ENCODE results near the gene TRIP13.

TRIP13 gene

DNA sequence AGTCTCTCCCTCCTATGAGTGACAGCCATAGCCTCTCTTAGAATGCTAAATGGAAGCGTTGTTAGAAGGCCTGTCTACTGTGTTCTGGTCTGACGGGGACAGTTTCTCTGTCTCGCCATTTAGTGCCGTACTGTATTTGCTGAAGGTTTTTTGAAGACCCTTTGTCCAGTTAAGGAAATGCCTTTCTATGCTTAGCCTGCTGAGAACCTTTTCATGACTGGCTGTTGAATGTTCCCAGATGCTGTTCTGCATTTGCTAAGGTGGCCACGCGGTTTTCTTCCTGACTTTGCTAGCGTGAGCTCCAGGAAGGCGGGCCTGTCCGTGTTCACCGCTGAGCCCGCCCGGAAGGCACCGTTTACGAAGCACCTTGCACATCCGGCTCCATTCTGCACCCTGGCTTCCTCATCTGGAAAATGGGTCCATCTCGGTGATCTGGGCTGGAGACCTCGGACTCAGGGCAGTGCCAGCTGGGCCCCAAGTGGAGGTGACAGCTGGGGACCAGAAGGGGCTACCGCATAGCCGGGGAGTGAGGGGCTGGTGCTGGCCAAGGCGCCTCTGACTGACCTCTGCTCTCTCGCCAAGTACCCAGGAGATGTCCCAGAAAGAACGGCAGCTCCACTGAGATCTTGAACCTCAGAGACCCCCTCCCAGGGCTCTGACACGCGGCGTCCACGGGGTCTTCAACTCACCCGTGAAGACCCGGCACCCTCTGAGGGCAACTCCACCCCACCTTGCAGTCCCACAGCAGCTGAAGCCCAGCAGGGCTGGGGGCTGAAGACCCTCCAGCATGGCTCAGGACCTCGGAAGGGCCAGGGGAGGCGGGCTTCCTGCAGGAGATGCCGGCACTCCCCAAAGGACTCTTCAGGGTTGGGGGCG, 63.4 kb downstream of the TRIP13 start:
- no peak for DNase-seq (ENCODE audit: low spot score)

DNA sequence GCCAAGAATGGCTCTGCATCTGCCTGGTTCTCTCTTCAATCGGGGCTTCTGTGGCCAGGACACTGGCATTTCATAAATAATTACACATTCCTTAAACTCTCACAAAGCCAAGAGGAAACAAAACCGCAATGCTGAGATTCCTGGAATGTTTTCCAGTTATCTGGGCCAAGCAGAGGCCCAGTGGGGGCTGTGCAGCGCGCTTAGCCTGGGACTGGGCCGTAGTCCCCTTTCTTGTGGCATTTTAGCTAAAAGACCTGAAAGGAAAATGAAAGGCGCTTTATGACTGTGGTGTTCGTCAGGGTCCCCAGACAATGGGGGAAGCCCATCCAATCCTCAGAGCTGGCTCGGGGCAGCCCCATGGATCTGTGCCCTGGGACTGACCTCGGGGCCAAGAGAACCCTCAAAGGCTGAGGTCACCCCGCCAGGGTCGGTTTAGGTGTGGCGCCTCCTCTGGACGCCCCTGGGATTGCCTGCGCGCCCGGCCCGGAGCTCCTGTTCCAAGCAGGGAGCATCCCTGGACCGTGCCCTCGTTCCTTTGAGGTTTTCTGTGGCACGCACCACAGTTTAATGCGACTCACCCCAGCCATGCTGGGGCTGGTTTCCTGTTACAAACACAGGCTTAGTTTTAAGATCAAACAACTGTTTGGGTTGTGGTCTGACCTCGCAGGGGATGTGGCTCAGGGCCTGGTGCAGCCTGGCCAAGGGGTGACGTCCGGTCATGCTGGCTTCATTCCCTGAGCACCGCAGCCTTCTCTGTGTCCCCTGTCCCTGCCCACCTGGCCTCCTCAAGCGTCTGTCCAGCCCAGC, 64.5 kb downstream of the TRIP13 start:
- peak; percentile 41 for DNase-seq (ENCODE audit: low spot score)

DNA sequence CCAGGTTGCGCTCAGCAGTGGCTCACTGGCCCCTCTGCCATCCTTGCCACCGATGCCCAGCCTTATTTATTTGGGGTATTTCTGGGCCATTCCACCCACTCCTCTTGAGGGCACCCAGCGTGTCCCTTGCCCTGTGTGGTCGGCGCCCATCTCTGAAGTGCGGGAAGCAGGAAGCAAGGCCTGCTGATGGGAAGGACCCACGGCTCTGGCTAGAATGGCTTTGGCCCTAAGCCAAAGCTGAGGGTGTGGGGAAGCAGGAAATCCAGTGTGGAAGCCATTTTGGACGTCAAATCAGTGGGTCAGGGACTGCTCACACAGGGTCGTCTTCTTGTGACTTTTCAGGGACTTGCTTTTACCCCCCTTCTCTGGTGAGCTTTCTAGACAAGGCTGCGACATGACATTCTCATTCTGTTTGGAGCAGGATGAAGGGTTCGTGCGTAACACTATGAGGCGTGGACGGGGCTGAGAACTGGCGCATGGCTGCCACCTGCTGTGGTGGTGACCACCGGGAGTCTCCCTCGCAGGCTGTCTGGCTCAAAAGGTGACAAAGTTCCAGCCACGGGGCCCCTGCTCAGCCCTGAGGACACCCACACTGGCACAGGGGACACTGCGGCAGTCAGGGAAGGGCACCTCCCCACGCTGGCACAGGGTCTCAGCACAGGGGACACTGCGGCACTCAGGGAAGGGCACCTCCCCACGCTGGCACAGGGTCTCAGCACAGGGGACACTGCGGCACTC, 65.2 kb downstream of the TRIP13 start:
- no peak for DNase-seq (ENCODE audit: low spot score)

DNA sequence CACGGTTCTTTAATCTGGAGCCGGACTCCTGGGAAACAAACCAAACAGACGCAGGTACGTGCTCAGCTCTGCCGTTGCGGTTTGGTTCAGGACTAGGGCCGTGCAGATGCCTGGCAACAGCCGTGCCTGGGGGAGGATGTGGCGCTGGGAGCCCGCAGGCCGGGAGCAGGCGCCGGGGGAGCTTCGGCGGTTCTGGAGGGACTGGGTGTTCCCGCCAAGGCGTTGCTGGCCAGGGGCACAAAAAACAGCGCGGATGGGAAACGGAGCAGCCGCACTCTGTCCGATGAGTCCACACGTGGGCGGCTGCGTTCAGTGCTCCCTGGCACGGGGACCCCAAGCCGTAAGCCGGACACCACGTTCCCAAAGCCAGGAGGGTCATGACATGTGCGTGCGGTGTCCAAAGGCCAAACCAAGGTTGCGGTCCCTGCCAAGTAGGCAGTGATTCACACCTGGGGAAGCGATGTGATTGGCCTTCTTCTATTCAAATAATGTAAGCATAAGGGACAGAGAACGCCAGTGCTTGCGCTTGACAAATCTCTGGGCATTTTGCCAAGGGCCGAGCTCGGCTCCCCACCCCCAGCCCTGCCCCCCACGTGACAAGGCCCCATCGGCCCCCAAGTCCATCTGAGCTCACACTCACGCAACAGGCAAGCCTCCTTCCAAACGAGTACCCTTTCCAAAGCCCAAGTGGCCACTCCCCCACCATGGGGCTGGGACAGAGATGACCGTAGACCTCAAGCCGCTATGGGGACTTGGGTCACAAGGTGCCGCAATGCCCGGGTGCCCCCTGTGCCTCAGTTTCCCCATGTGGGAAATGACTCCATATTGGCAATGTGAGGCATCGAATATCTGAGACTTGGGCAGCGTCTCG, 66.3 kb downstream of the TRIP13 start:
- DNase-seq (ENCODE audit: low spot score), result no peak

DNA sequence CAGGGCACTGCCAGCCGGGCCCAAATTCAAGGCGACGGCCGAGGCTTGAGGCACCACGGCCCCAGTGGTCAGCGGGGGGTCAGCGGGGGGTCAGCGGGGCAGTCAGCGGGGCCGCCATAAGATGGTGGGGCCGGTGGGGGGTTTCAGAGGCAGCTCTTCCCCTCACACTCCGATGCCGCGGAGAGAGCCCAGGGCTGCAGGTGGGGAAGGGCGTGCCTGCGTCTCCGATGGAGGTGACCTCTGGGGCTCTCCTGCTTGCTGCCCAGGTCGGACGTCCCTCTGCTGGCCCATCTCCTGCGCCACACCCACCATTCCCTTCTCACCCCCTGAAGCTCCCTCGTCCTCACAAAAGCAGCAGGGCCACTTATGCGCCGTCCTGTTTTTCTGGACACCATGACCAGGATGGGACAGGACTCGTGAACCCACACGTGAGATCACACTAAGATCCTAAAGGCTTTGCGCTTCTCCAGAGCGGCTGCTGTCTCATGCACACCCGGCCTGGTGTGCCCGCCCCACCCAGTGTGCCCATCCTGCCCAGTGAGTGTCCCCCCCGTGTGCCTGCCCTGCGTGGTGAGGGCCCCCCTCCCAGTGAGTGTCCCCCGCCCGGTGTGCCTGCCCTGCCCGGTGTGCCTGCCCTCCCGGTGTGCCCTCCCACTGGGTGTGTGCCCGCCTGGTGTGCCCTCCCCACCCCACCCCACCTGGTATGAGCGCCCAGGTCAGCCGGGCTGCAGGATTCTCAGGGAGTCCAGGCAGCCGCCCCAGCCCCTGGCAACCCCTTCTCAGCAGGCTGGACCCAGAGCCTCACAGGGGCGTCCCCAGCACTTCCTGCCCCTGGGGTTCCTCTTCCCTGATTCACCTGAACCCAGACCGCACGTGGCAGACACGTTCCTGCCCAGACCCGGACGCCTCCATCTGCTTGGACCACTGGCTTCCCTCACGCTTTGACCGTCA, 67.2 kb downstream of the TRIP13 start:
- DNase-seq (ENCODE audit: low spot score), result no peak

DNA sequence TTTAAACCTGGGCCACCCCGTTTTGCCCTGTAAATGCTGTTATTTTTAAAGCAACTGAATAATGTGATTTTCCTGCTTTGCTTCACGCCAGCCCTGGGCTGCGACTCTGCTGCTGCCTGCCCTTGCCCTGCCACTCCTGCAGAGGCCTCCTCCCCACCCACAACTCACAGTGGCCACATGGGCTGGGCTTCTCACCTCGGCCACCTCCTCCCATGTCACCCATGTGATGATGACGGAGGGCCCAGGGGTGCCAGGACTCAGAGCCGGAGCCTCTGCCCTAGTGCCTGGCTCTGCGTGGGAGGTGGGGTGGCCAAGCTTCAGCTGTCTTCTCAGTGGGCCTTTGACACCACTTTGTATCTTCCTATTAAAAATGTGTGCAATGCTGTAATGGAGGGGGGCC, 67.9 kb downstream of the TRIP13 start:
- no peak for DNase-seq (ENCODE audit: low spot score)

DNA sequence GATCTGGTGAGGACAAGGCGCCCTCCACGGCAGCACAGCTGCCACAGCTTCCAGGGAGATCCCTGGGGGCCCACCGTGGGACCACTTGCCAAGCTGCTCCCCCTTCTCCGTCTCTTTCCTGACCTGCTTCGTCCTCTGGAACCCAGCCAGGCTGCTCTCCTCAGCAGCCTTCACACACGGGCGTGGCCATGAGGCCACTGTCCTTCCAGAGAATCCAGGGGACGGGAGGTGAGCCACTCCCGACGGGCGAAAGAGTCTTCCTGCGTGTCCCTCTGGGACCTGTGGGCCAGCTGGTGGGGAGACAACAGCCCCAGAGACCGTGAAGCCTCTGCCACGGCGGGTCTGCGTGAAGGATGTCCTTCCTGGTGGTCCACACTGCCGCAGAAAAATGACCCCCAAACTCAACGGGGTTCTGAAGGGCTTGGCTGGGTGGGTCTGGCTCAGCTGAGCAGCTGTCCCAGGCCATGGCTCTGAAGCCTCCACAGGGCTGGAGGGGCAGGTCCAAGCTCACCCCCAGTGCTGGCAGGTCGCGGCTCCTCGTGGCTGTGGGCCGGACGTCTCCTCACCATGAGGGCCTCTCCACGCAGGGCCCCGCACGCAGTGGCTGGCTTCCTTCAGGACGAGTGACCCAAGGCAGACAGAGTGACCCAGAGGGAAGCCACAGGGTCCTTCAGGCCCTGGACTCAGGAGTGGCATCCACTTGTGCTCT, 68.5 kb downstream of the TRIP13 start:
- DNase-seq (ENCODE audit: low spot score), result no peak

DNA sequence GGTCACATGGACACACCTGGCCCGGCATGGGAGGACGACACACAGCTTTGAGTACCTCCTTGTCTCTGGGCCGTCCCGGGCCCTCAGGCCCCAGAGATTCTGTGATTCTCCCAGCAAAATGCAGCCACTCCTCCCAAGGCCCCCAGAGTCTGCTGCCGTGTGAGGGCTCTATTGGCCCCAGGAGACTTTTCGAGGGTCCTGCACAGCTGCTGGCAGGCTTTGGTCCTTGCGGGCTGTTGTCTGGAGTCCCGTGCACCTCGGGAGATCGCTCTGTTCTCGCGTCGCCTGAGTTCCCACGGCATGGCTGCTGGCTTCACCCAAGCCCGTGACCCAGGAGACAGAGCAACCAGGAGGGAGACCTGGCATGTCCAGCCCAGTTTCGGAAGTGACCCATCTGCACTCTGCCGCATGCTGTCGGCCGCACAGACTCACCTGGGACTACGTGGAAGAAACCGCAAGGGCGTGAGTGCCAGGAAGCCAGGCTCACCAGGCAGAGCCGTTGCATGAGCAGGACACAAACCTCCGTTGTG, 69.1 kb downstream of the TRIP13 start:
- no peak for DNase-seq (ENCODE audit: low spot score)

DNA sequence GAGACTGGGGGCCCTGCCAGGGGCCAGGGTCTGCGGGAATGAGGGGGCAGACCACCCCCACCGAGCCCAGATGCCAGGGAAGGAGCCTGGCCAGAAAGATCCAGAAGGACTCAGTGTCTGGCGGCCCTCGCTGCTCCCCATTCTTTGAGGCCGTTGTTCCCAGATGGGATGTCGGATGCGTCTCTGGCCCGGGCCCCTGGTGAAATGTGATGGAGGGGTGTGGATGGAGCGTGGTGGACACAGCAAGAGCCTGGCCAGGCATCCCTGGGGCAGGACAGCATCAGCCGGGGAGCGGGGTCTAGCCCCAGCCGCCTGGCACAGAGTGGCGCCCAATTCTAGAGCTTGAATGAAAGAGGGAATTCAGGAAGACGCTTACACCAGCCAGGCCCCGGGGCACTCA, 69.7 kb downstream of the TRIP13 start:
- DNase-seq (ENCODE audit: low spot score), result no peak

DNA sequence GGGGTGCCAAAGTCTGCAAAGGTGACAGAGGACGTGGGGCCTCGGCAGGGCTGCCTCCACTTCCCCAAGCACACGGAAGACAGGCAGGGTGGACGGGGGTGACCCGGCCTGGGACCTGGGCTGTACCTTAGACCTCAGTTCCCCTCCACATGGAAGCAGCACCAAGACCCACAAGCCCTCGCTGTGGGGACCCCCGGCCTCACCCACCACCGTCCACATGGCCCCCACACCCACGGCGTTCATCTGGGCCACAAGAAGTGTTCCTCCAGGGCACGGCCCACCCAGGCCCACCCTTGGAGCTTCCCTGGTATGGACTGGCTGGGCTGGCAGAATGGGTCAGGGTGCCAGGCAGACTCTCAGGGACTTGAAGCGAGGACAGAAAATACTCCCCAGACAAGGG, 70.1 kb downstream of the TRIP13 start:
- no peak for DNase-seq (ENCODE audit: low spot score)

DNA sequence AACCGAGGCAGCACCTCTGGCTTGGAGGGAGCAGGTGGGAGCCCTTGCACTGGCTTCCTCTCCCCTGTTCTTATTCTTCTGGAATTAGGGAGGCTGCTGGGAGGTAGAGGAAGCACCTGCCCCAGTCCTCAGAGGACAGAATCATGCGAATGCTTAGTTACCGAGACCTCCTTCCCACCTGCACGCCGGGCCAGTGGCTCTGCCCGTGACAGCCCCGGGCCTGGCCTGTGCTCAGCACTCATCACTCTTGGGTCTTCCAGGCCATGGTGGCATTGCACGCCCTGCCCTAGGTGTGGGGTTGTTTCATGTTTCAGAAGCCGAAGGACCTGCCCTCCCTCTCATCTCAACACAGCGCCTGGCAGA, 70.6 kb downstream of the TRIP13 start:
- no peak for DNase-seq (ENCODE audit: low spot score)

DNA sequence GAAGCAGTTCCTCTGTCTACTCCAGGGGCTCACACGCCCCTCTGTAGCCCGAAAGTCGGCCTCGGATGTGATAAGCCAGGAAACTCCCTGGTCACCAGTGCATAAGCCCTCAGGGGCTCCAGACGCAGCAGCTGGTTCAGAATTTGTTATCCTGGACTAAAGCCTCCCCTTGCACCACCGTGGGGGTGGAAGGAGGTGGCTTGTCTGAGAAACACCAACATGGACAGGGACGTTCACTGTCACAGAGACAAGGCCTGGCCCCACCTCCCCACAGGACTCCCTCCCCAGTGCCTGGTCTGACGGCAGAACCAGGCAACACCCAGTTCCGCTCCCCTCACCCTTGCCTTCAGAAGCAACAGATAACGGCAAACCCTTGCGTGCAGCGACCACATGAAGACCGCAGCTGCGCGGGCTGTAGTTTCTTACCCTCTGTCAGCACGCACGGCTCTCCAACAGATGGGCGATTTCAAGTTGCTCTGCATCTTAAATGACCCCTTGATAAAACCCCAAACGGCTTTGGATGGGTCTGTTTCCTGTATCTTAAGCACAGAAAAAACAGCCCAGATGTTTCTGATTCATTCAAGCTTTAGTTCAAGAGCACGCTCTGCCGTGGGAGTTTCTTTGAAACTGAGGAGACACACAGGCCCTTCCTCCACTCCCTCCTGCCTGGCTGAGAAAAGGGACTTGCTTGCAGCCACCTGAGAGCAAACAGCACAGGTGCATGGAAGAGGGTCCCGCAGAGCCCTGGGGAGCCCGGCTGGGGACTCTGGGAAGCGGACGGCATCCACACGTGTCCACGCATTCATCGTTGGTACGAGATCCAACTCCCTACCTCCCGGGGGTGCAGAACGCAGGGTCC, 71.2 kb downstream of the TRIP13 start:
- no peak for DNase-seq (ENCODE audit: low spot score)

DNA sequence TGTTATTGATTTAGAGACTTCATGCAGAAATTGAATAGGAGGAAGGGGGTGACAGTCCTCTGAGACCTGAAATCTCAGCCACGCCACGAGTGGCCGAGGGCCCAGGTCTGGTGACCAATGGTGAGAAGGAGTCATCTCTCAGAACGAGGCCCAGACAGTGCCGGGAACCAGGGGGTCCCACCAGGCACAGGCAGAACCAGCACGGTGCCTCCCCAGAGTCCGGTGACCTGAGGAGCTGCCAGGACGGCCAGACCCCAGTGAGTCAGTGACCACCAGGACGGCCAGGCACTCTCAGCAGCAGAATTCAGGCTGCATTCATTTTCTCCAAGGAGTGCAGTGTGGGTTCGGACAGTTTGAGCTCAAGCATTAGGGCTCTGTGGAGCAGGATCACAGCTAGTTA, 72.1 kb downstream of the TRIP13 start:
- no peak for DNase-seq (ENCODE audit: low spot score)

DNA sequence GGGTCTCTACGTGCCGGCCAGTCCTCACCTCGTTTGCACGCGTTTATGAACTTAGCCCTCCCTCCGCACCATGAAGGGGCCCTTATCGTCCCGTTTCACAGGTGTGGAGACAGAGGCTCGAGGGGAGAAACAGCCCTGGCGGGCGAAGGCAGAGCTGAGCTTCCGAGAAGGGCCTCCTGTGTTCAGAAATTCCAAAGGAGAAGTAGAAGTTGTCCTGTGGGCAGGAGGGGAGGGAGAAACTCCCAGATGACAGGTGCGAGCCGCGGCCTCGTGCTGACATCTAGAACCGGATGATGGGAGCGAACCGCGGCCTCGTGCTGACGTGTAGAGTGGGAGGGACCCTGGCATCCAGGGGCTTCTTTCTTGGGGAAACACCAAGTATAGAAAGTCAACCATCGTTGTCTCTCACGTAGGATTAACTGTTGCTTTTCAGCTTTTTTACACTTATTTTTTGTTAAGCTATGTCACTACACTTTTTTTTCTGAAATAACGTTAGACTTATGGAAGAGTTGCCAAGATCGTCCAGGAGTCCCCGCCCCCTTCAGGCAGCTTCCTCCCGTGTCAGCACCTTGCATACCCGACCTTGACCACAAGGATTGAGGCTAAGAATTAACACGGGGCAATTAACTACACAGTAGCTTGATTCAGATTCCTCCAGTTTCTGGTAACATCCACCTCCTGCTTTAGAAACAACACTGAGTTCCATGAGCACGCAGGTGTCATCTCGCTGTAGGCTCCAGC, 73.1 kb downstream of the TRIP13 start:
- no peak for DNase-seq (ENCODE audit: low spot score)

DNA sequence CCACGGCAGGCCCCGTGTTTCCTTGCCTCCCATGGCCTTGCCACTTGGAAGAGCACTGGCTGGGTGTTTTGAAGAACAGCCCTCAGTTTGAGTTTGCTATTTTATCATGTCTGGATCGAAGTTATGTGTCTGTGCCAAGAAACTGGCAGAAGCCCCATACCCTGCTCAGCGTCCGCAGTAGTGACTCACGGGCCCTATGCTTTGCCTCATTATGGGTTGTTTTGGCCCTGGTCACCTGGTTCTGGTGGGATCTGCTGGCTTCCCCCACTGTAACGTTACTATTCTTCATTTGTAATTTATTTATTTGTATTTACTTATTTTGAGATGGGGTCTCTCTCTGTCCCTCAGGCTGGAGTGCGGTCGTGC, 73.6 kb downstream of the TRIP13 start:
- no peak for DNase-seq (ENCODE audit: low spot score)

DNA sequence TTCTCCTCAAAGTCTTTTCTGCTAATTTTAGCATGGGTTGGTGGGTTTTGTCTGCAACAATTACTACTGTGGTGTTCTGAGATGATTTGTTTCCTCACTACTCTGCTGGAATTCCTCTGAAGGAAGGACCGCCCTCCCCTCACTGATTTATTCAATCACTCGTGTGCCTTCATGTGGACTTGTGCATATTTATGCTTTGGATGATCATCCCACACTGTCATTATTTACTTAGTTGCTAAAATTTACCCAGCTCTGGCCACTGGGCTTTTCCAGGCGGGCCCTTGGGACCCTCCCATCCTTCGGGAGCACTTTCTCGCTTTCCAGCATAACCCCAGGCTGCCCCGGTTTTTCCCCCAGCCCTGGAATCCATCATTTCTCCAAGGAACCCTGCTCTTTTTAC, 74.3 kb downstream of the TRIP13 start:
- DNase-seq (ENCODE audit: low spot score), result no peak

All from COLO829 (cell line).